ENCODE measurements around the gene RAPGEF3. TPM values are rescaled to one million over a fixed set of nuclear protein-coding genes. Genes with fewer than 3 reads are reported as not detected.

RAPGEF3 gene
- total RNA-seq, 2 donors from 2014 or later: 11.4 to 19.6 TPM

GRCh38 chr12:47715877-47716548, 42.7 kb downstream of the RAPGEF3 start:
- H3K4me1 ChIP-seq (ENCODE audit: control insufficient read depth, insufficient read depth, low read length): peaks cover 11% of the 10 kb centered on the region
- no peaks in the 10 kb centered on the region for H3K27me3 ChIP-seq (ENCODE audit: control insufficient read depth, insufficient read depth, low read length, poor library complexity, severe bottlenecking)
- peaks cover 18% of the 10 kb centered on the region for H3K27me3 Mint-ChIP-seq (ENCODE audit: insufficient read depth)
- H3K27ac Mint-ChIP-seq: no peak overlapping the region
- WGBS, 2 experiments (ENCODE audit: insufficient coverage in 1 of 2, insufficient read length in 1 of 2): 83 to 92% methylated on average over 3 to 13 of the region's 13 CpGs
- no peak overlapping the region for H3K4me3 ChIP-seq (ENCODE audit: low read length)
- no peak overlapping the region for H3K9ac ChIP-seq (ENCODE audit: extremely low read depth, low read length, poor library complexity, severe bottlenecking)
- no peaks in the 10 kb centered on the region for H3K36me3 ChIP-seq (ENCODE audit: control insufficient read depth, insufficient read depth, low read length)
- DNase-seq: peak; percentile 55
- no peaks in the 10 kb centered on the region for H3K9me3 ChIP-seq (ENCODE audit: control insufficient read depth, low read length)
- no peaks in the 10 kb centered on the region for H3K36me3 Mint-ChIP-seq (ENCODE audit: low read depth)
- no peak overlapping the region for H3K27ac ChIP-seq (ENCODE audit: low read depth, low read length)
- no peak for TF ChIP-seq CTCF (conservative IDR thresholded peaks at IDR 0.05)
- H3K4me1 Mint-ChIP-seq: peaks cover 21% of the 10 kb centered on the region
- no peak overlapping the region for H3K4me3 Mint-ChIP-seq
- no peaks in the 10 kb centered on the region for H3K9me3 Mint-ChIP-seq

- WGBS, 2 experiments (ENCODE audit: insufficient coverage in 1 of 2, insufficient read length in 1 of 2): 40 to 55% methylated on average over 7 to 10 of the region's 10 CpGs
- Mint-ChIP-seq H3K27ac (no peak overlapping the region), H3K36me3 (ENCODE audit: low read depth) (no peaks in the 10 kb centered on the region), H3K4me3 (no peak overlapping the region), H3K9me3 (no peaks in the 10 kb centered on the region), H3K4me1 (peaks cover 21% of the 10 kb centered on the region), H3K27me3 (ENCODE audit: insufficient read depth) (peaks cover 18% of the 10 kb centered on the region)
- DNase-seq: peak; percentile 91
- Histone ChIP-seq H3K4me3 (ENCODE audit: low read length) (no peak overlapping the region), H3K27ac (ENCODE audit: low read depth, low read length) (no peak overlapping the region), H3K36me3 (ENCODE audit: control insufficient read depth, insufficient read depth, low read length) (no peaks in the 10 kb centered on the region), H3K4me1 (ENCODE audit: control insufficient read depth, insufficient read depth, low read length) (peaks cover 11% of the 10 kb centered on the region), H3K9me3 (ENCODE audit: control insufficient read depth, low read length) (no peaks in the 10 kb centered on the region), H3K9ac (ENCODE audit: extremely low read depth, low read length, poor library complexity, severe bottlenecking) (no peak overlapping the region), H3K27me3 (ENCODE audit: control insufficient read depth, insufficient read depth, low read length, poor library complexity, severe bottlenecking) (no peaks in the 10 kb centered on the region)
- peak; percentile 91 for TF ChIP-seq CTCF (conservative IDR thresholded peaks at IDR 0.05)
Observed at GRCh38 chr12:47715393-47715876, 43.2 kb downstream of the RAPGEF3 start.

- Mint-ChIP-seq H3K4me1 (peaks cover 21% of the 10 kb centered on the region), H3K27me3 (ENCODE audit: insufficient read depth) (peaks cover 18% of the 10 kb centered on the region), H3K36me3 (ENCODE audit: low read depth) (no peaks in the 10 kb centered on the region), H3K9me3 (no peaks in the 10 kb centered on the region), H3K27ac (no peak overlapping the region), H3K4me3 (no peak overlapping the region)
- Histone ChIP-seq H3K4me1 (ENCODE audit: control insufficient read depth, insufficient read depth, low read length) (peaks cover 11% of the 10 kb centered on the region), H3K4me3 (ENCODE audit: low read length) (no peak overlapping the region), H3K9me3 (ENCODE audit: control insufficient read depth, low read length) (no peaks in the 10 kb centered on the region), H3K36me3 (ENCODE audit: control insufficient read depth, insufficient read depth, low read length) (no peaks in the 10 kb centered on the region), H3K9ac (ENCODE audit: extremely low read depth, low read length, poor library complexity, severe bottlenecking) (no peak overlapping the region), H3K27me3 (ENCODE audit: control insufficient read depth, insufficient read depth, low read length, poor library complexity, severe bottlenecking) (no peaks in the 10 kb centered on the region), H3K27ac (ENCODE audit: low read depth, low read length) (no peak overlapping the region)
- no peak for DNase-seq
- 54 to 57% methylated on average over 5 of the region's 5 CpGs for WGBS, 2 experiments (ENCODE audit: insufficient coverage in 1 of 2, insufficient read length in 1 of 2)
- no peak for TF ChIP-seq CTCF (conservative IDR thresholded peaks at IDR 0.05)
Observed at GRCh38 chr12:47714826-47715386, 43.8 kb downstream of the RAPGEF3 start.

Data from endodermal cell (in vitro differentiated cells).